OCI-LY1 (cell line): Measurements from ENCODE around the gene ARSI.

Experiments used
- H2AFZ ChIP-seq: fragments of 200-600 bp; sonication (generic), shearing (Covaris generic); 2 replicates; pipeline ENCODE4 v1.6.0; 2014; ENCODE audit warnings: antibody characterized with exemption, mild to moderate bottlenecking, low read length
- H3F3A ChIP-seq: fragments of 200-600 bp; sonication (generic), shearing (Covaris generic); 2 replicates; pipeline ENCODE4 v1.6.0; 2014; ENCODE audit warnings: mild to moderate bottlenecking, antibody characterized with exemption, low read length, moderate library complexity; ENCODE audit not compliant: insufficient read depth
- H3K27ac ChIP-seq: fragments of 200-600 bp; sonication (generic); 2 replicates; pipeline ENCODE4 v1.5.1; 2014; ENCODE audit warnings: low read length, mixed run types, mild to moderate bottlenecking, low read depth; ENCODE audit not compliant: poor library complexity, severe bottlenecking
- H3K27me3 ChIP-seq: fragments of 200-600 bp; sonication (generic); 2 replicates; pipeline ENCODE4 v1.6.0; 2014; ENCODE audit warnings: antibody characterized with exemption, mild to moderate bottlenecking, low read length, moderate library complexity; ENCODE audit not compliant: insufficient read depth
- H3K36me3 ChIP-seq: fragments of 200-600 bp; sonication (generic); 2 replicates; pipeline ENCODE4 v1.6.1; 2014; ENCODE audit warnings: mild to moderate bottlenecking, antibody characterized with exemption, low read length, moderate library complexity, mixed read lengths; ENCODE audit not compliant: insufficient read depth
- H3K4me1 ChIP-seq: fragments of 200-600 bp; sonication (generic); 2 replicates; pipeline ENCODE4 v1.5.1; 2014; ENCODE audit warnings: mild to moderate bottlenecking, low read length, moderate library complexity; ENCODE audit not compliant: insufficient read depth, severe bottlenecking
- H3K4me2 ChIP-seq: fragments of 200-600 bp; sonication (generic), shearing (Covaris generic); 2 replicates; pipeline ENCODE4 v1.6.1; 2014; ENCODE audit warnings: low read length
- H3K4me3 ChIP-seq: fragments of 200-600 bp; sonication (generic); 2 replicates; pipeline ENCODE4 v1.5.1; 2014; ENCODE audit warnings: low read length, low read depth, mild to moderate bottlenecking, mixed read lengths; ENCODE audit not compliant: poor library complexity, severe bottlenecking
- H3K79me2 ChIP-seq: fragments of 200-600 bp; shearing (Covaris generic); 2 replicates; pipeline ENCODE4 v1.6.1; 2016; ENCODE audit warnings: mixed run types, low read length, mixed read lengths; ENCODE audit not compliant: insufficient read depth
- H3K9ac ChIP-seq: fragments of 200-600 bp; sonication (generic), shearing (Covaris generic); 2 replicates; pipeline ENCODE4 v1.6.1; 2014; ENCODE audit warnings: mild to moderate bottlenecking, low read length, mixed read lengths
- H3K9me2 ChIP-seq: fragments of 200-600 bp; sonication (generic), shearing (Covaris generic); 2 replicates; pipeline ENCODE4 v1.6.1; 2014; ENCODE audit warnings: low read depth, mild to moderate bottlenecking, low read length, mixed read lengths
- H3K9me3 ChIP-seq: fragments of 200-600 bp; shearing (Covaris generic); 2 replicates; pipeline ENCODE4 v1.6.1; 2014; ENCODE audit warnings: low read length, mixed read lengths
- H4K20me1 ChIP-seq: fragments of 200-600 bp; sonication (generic), shearing (Covaris generic); 2 replicates; pipeline ENCODE4 v1.6.0; 2016; ENCODE audit warnings: mild to moderate bottlenecking, low read length; ENCODE audit not compliant: insufficient read depth
- EZH2 ChIP-seq: fragments of 200-600 bp; sonication (generic), shearing (Covaris generic); IDR thresholded peaks from 2 replicates; pipeline ENCODE4 v1.8.0; 2017; ENCODE audit warnings: borderline replicate concordance, mixed run types, mild to moderate bottlenecking, antibody characterized with exemption, low read length, moderate library complexity, mixed read lengths
- TF ChIP-seq, protein P1 (sequence below): fragments of 200-600 bp; sonication (generic), shearing (Covaris generic); IDR thresholded peaks from 2 replicates; pipeline ENCODE4 v1.5.1; 2017; ENCODE audit warnings: mild to moderate bottlenecking, antibody characterized with exemption, low read length, moderate library complexity, mixed read lengths

Gene ARSI

DNA sequence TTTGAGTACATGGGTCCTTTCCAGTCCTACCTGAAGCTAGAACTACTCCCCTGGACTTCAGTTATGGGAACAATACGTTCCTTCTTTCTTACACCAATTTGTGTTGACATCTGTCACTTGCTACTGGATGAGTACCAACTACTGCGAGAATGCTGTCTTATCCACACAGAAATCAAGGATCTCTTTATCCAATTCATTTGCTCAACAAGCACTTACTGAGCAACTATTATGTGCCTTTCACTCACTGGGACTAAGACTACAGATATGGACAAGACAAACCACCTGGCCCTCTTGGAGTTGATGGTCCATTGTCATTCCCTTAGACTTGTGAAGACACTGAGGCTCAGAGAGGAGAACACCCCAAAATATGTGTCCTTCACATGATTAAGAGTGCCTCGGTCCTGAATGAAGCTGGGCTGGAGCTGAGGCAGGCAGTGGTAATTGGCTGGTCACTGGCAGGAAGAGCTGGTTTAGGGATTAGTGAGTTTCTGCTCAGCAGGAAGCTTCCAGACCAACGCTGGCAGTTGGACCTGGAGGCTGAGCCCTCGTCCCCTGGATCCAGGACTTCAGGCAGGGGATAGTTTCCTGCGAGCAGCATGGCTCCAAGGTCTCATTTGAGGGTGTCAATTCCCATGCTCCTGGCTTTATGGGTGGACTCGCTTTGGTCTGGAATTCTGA is 8.4 kb upstream of the ARSI start:
- TF ChIP-seq, protein P1, sequence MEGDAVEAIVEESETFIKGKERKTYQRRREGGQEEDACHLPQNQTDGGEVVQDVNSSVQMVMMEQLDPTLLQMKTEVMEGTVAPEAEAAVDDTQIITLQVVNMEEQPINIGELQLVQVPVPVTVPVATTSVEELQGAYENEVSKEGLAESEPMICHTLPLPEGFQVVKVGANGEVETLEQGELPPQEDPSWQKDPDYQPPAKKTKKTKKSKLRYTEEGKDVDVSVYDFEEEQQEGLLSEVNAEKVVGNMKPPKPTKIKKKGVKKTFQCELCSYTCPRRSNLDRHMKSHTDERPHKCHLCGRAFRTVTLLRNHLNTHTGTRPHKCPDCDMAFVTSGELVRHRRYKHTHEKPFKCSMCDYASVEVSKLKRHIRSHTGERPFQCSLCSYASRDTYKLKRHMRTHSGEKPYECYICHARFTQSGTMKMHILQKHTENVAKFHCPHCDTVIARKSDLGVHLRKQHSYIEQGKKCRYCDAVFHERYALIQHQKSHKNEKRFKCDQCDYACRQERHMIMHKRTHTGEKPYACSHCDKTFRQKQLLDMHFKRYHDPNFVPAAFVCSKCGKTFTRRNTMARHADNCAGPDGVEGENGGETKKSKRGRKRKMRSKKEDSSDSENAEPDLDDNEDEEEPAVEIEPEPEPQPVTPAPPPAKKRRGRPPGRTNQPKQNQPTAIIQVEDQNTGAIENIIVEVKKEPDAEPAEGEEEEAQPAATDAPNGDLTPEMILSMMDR: no peak
- TF ChIP-seq EZH2: no peak
- H3K9me3 ChIP-seq: no peaks in the 10 kb centered on the region
- H3K4me3 ChIP-seq: no peak overlapping the region
- H2AFZ ChIP-seq: no peak overlapping the region
- no peaks in the 10 kb centered on the region for H4K20me1 ChIP-seq
- H3K27ac ChIP-seq: no peak overlapping the region
- no peaks in the 10 kb centered on the region for H3K4me1 ChIP-seq
- H3K27me3 ChIP-seq: no peaks in the 10 kb centered on the region
- no peaks in the 10 kb centered on the region for H3F3A ChIP-seq
- no peak overlapping the region for H3K9ac ChIP-seq
- H3K9me2 ChIP-seq: no peaks in the 10 kb centered on the region
- no peak overlapping the region for H3K4me2 ChIP-seq
- no peaks in the 10 kb centered on the region for H3K36me3 ChIP-seq
- H3K79me2 ChIP-seq: no peaks in the 10 kb centered on the region

DNA sequence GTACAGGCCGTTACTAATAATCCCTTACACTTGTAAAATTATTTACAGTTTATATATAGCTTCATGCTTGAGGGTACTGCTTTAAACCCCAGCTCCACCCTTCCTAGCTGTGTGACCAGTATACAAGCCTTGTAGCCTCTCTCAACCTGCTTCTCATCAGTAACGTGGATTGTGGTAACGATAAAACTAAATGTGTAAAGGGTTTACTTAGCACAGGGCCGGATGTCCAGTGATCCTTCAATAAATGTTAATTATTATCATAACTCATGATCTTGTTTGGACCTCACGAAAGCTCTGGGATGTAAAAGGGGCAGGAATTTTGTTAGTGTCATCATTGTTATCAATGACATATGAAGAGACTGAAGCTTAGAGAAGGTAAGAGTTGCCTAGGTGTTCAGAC is 7.5 kb upstream of the ARSI start:
- H3K27me3 ChIP-seq: no peaks in the 10 kb centered on the region
- no peak overlapping the region for H3K9ac ChIP-seq
- H3K4me3 ChIP-seq: no peak overlapping the region
- no peak overlapping the region for H3K27ac ChIP-seq
- H2AFZ ChIP-seq: no peak overlapping the region
- H3F3A ChIP-seq: no peaks in the 10 kb centered on the region
- H4K20me1 ChIP-seq: no peaks in the 10 kb centered on the region
- H3K4me2 ChIP-seq: no peak overlapping the region
- no peak for TF ChIP-seq EZH2
- TF ChIP-seq, protein P1: no peak
- H3K4me1 ChIP-seq: no peaks in the 10 kb centered on the region
- no peaks in the 10 kb centered on the region for H3K79me2 ChIP-seq
- no peaks in the 10 kb centered on the region for H3K9me3 ChIP-seq
- no peaks in the 10 kb centered on the region for H3K36me3 ChIP-seq
- H3K9me2 ChIP-seq: no peaks in the 10 kb centered on the region

GRCh38 chr5:150309886-150310239 is 7.2 kb upstream of the ARSI start:
- Histone ChIP-seq H3K27me3 (no peaks in the 10 kb centered on the region), H3K79me2 (no peaks in the 10 kb centered on the region), H3K4me2 (no peak overlapping the region), H2AFZ (no peak overlapping the region), H3K4me1 (no peaks in the 10 kb centered on the region), H3K4me3 (no peak overlapping the region), H3K9ac (no peak overlapping the region), H3K27ac (no peak overlapping the region), H3K9me3 (no peaks in the 10 kb centered on the region), H3K9me2 (no peaks in the 10 kb centered on the region), H3F3A (no peaks in the 10 kb centered on the region), H4K20me1 (no peaks in the 10 kb centered on the region), H3K36me3 (no peaks in the 10 kb centered on the region)
- no peak for TF ChIP-seq EZH2
- TF ChIP-seq, protein P1: no peak
